Measurements from ENCODE around the gene ZNF525. TPM values are rescaled to one million over a fixed set of nuclear protein-coding genes. Genes with fewer than 3 reads are reported as not detected.

The ZNF525 gene
- total and polyA plus RNA-seq, 2 of the 13 experiments (the other 11 are each of a cell fraction or from before 2014, with no cell fraction given): 3.4 to 8.7 TPM

DNA sequence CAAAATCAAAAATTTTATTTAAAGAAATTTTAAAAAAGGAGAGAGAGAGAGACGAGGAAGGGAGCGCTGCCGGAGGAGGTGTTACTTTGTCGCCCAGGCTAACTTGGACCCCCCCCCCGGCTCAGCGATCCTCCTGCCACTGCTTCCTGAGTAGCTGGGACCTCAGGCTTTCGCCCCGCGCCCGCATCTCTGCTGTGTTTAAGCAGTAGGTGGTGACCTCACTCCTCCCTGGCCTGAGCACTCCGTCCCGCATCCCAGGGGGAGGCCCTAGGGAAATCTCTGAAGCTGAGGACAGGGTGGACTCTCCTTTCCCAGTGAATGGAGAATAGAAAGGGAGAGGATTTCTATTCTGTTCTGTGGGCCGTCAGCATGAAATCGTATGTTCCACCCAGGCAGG lies 32.4 kb upstream of the ZNF525 start (continued):
- no peak for TF ChIP-seq LCORL (IDR thresholded peaks at IDR 0.05)
- peak; percentile 43; the same call in 1 of the 2 replicates for TF ChIP-seq LCORL (CRISPR knock-in tag; IDR thresholded peaks at IDR 0.05)
- no peak for TF ChIP-seq FOXP1 (IDR thresholded peaks at IDR 0.05)
- no peak for TF ChIP-seq FOXP1 (CRISPR knock-in tag; IDR thresholded peaks at IDR 0.05)
- no peak for TF ChIP-seq ZNF276 (CRISPR knock-in tag; IDR thresholded peaks at IDR 0.05; ENCODE audit: low read depth)
- no peak for TF ChIP-seq SATB2 (CRISPR knock-in tag; IDR thresholded peaks at IDR 0.05)
- TF ChIP-seq MXD4 (CRISPR knock-in tag; IDR thresholded peaks at IDR 0.05): no peak
- no peak for TF ChIP-seq ZNF737 (CRISPR knock-in tag; IDR thresholded peaks at IDR 0.05; ENCODE audit: borderline replicate concordance)
- TF ChIP-seq ZNF740 (CRISPR knock-in tag; IDR thresholded peaks at IDR 0.05): no peak
- no peak for TF ChIP-seq PLSCR1 (CRISPR knock-in tag; IDR thresholded peaks at IDR 0.05; ENCODE audit: borderline replicate concordance)
- no peak for TF ChIP-seq SALL1 (CRISPR knock-in tag; IDR thresholded peaks at IDR 0.05)
- TF ChIP-seq, protein P1, sequence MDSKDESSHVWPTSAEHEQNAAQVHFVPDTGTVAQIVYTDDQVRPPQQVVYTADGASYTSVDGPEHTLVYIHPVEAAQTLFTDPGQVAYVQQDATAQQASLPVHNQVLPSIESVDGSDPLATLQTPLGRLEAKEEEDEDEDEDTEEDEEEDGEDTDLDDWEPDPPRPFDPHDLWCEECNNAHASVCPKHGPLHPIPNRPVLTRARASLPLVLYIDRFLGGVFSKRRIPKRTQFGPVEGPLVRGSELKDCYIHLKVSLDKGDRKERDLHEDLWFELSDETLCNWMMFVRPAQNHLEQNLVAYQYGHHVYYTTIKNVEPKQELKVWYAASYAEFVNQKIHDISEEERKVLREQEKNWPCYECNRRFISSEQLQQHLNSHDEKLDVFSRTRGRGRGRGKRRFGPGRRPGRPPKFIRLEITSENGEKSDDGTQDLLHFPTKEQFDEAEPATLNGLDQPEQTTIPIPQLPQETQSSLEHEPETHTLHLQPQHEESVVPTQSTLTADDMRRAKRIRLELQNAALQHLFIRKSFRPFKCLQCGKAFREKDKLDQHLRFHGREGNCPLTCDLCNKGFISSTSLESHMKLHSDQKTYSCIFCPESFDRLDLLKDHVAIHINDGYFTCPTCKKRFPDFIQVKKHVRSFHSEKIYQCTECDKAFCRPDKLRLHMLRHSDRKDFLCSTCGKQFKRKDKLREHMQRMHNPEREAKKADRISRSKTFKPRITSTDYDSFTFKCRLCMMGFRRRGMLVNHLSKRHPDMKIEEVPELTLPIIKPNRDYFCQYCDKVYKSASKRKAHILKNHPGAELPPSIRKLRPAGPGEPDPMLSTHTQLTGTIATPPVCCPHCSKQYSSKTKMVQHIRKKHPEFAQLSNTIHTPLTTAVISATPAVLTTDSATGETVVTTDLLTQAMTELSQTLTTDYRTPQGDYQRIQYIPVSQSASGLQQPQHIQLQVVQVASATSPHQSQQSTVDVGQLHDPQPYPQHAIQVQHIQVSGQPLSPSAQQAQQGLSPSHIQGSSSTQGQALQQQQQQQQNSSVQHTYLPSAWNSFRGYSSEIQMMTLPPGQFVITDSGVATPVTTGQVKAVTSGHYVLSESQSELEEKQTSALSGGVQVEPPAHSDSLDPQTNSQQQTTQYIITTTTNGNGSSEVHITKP (CRISPR knock-in tag; IDR thresholded peaks at IDR 0.05; ENCODE audit: low read depth): peak; percentile 86; the same call in 1 of the 2 replicates
- TF ChIP-seq MAF1 (CRISPR knock-in tag; IDR thresholded peaks at IDR 0.05; ENCODE audit: borderline replicate concordance): no peak
- no peak for TF ChIP-seq SRSF1 (optimal IDR thresholded peaks at IDR 0.05; ENCODE audit: low read depth, low read length)
- TF ChIP-seq ZNF570 (CRISPR knock-in tag; IDR thresholded peaks at IDR 0.05; ENCODE audit: borderline replicate concordance): no peak
- TF ChIP-seq ZNF263 (CRISPR knock-in tag; IDR thresholded peaks at IDR 0.05): peak; percentile 97
- no peak for TF ChIP-seq ZNF143 (CRISPR knock-in tag; IDR thresholded peaks at IDR 0.05)
- TF ChIP-seq ZMAT5 (CRISPR knock-in tag; IDR thresholded peaks at IDR 0.05; ENCODE audit: borderline replicate concordance, low read depth): no peak
- peak; percentile 10; the same call in 1 of the 2 replicates for TF ChIP-seq ZFX (CRISPR knock-in tag; IDR thresholded peaks at IDR 0.05; ENCODE audit: low read depth)
- TF ChIP-seq, protein P2, sequence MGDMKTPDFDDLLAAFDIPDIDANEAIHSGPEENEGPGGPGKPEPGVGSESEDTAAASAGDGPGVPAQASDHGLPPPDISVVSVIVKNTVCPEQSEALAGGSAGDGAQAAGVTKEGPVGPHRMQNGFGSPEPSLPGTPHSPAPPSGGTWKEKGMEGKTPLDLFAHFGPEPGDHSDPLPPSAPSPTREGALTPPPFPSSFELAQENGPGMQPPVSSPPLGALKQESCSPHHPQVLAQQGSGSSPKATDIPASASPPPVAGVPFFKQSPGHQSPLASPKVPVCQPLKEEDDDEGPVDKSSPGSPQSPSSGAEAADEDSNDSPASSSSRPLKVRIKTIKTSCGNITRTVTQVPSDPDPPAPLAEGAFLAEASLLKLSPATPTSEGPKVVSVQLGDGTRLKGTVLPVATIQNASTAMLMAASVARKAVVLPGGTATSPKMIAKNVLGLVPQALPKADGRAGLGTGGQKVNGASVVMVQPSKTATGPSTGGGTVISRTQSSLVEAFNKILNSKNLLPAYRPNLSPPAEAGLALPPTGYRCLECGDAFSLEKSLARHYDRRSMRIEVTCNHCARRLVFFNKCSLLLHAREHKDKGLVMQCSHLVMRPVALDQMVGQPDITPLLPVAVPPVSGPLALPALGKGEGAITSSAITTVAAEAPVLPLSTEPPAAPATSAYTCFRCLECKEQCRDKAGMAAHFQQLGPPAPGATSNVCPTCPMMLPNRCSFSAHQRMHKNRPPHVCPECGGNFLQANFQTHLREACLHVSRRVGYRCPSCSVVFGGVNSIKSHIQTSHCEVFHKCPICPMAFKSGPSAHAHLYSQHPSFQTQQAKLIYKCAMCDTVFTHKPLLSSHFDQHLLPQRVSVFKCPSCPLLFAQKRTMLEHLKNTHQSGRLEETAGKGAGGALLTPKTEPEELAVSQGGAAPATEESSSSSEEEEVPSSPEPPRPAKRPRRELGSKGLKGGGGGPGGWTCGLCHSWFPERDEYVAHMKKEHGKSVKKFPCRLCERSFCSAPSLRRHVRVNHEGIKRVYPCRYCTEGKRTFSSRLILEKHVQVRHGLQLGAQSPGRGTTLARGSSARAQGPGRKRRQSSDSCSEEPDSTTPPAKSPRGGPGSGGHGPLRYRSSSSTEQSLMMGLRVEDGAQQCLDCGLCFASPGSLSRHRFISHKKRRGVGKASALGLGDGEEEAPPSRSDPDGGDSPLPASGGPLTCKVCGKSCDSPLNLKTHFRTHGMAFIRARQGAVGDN (CRISPR knock-in tag; IDR thresholded peaks at IDR 0.05): peak; percentile 37; the same call in 1 of the 2 replicates
- TF ChIP-seq GATAD2A (CRISPR knock-in tag; IDR thresholded peaks at IDR 0.05): 0 out of 2 replicates have a peak, but pooled peaks have one; percentile 8

All from HepG2 (cell line).